Rectal smooth muscle tissue (tissue), 1 donor: ENCODE measurements around the gene CARD14.
"Not testable (repeated sequence)": the region's sequence is repeated elsewhere in the genome, so short reads cannot be mapped to it uniquely, and the experiment has no call there.

Experiments
- H3K27ac ChIP-seq: one replicate; pipeline ENCODE4 v1.7.0; 2013; ENCODE audit warnings: low read depth, low read length, inconsistent platforms
- H3K27me3 ChIP-seq: one replicate; pipeline ENCODE4 v1.7.0; 2013; ENCODE audit warnings: low read length; ENCODE audit not compliant: control insufficient read depth, insufficient read depth
- H3K36me3 ChIP-seq: one replicate; pipeline ENCODE4 v1.7.0; 2013; ENCODE audit warnings: low read length; ENCODE audit not compliant: control insufficient read depth, insufficient read depth
- H3K4me1 ChIP-seq: one replicate; pipeline ENCODE4 v1.7.0; 2013; ENCODE audit warnings: low read length; ENCODE audit not compliant: control insufficient read depth, insufficient read depth
- H3K4me3 ChIP-seq: one replicate; pipeline ENCODE4 v1.7.0; 2013; ENCODE audit warnings: low read length
- H3K9ac ChIP-seq: one replicate; pipeline ENCODE4 v1.7.0; 2013; ENCODE audit warnings: low read length

CARD14 gene

GRCh38 chr17:80195141-80195540, 25.3 kb downstream of the CARD14 start:
- no peak overlapping the region for H3K27ac ChIP-seq
- H3K36me3 ChIP-seq, result no peaks in the 10 kb centered on the region
- no peak overlapping the region for H3K4me3 ChIP-seq
- no peak overlapping the region for H3K9ac ChIP-seq
- H3K27me3 ChIP-seq, result peaks cover 3% of the 10 kb centered on the region
- H3K4me1 ChIP-seq, result no peaks in the 10 kb centered on the region

GRCh38 chr17:80195671-80196529, 26.1 kb downstream of the CARD14 start:
- H3K27ac ChIP-seq, result no peak overlapping the region
- H3K27me3 ChIP-seq, result peaks cover 3% of the 10 kb centered on the region
- H3K4me3 ChIP-seq, result no peak overlapping the region
- H3K4me1 ChIP-seq, result no peaks in the 10 kb centered on the region
- no peak overlapping the region for H3K9ac ChIP-seq
- no peaks in the 10 kb centered on the region for H3K36me3 ChIP-seq

- no peak overlapping the region for H3K27ac ChIP-seq
- H3K4me3 ChIP-seq, result no peak overlapping the region
- H3K4me1 ChIP-seq, result no peaks in the 10 kb centered on the region
- H3K27me3 ChIP-seq, result no peaks in the 10 kb centered on the region
- H3K36me3 ChIP-seq, result no peaks in the 10 kb centered on the region
- H3K9ac ChIP-seq, result no peak overlapping the region
These were observed 26.8 kb downstream of the CARD14 start for GRCh38 chr17:80196652-80197051.

DNA sequence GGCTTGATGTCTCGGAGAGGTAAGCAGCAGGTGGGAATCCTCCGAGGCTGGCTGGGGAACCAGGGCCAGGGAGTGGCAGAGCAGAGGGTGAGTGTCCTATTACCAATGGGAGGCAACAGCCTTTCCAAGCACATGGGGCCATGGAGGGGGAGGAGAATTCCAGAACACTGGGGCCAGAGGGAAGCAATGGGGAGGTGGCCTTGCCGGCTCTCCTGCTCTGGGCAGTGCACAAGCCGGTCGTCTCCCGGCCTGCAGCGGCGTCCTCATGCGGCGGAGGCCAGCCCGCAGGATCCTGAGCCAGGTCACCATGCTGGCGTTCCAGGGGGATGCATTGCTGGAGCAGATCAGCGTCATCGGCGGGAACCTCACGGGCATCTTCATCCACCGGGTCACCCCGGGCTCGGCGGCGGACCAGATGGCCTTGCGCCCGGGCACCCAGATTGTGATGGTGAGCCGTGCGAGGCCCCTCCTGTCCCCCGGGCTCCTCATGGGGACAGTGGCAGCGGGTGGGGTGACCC, 28.4 kb downstream of the CARD14 start:
- no peaks in the 10 kb centered on the region for H3K36me3 ChIP-seq
- H3K27ac ChIP-seq, result no peak overlapping the region
- no peak overlapping the region for H3K9ac ChIP-seq
- no peaks in the 10 kb centered on the region for H3K27me3 ChIP-seq
- H3K4me3 ChIP-seq, result no peak overlapping the region
- H3K4me1 ChIP-seq, result no peaks in the 10 kb centered on the region

GRCh38 chr17:80199295-80199694, 29.5 kb downstream of the CARD14 start:
- H3K27me3 ChIP-seq, H3K27ac ChIP-seq, H3K4me3 ChIP-seq, H3K4me1 ChIP-seq, H3K36me3 ChIP-seq, H3K9ac ChIP-seq: not testable (repeated sequence)

DNA sequence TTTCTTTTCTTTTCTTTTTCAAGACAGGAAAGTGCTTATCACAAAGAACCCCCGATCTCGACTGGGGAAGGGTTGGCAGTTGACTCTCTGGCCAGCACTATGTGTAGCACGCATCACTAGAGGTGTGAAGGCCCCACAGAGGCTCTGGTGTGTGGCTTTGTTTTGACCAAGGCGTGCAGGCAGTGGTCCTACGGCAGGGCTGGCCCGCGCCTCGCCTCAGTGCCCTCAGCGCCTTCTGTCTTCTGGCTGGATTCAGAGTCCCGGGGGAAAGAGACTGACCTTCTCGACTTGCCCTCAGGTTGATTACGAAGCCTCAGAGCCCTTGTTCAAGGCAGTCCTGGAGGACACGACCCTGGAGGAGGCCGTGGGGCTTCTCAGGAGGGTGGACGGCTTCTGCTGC, 31.6 kb downstream of the CARD14 start:
- Histone ChIP-seq H3K9ac (no peak overlapping the region), H3K27ac (no peak overlapping the region), H3K27me3 (no peaks in the 10 kb centered on the region), H3K36me3 (no peaks in the 10 kb centered on the region), H3K4me1 (no peaks in the 10 kb centered on the region), H3K4me3 (no peak overlapping the region)

GRCh38 chr17:80202197-80202596, 32.4 kb downstream of the CARD14 start:
- Histone ChIP-seq H3K36me3 (no peaks in the 10 kb centered on the region), H3K9ac (no peak overlapping the region), H3K4me1 (no peaks in the 10 kb centered on the region), H3K4me3 (no peak overlapping the region), H3K27me3 (no peaks in the 10 kb centered on the region), H3K27ac (no peak overlapping the region)

GRCh38 chr17:80203471-80203963, 33.7 kb downstream of the CARD14 start:
- Histone ChIP-seq H3K36me3 (peaks cover 2% of the 10 kb centered on the region), H3K9ac (no peak overlapping the region), H3K27ac (no peak overlapping the region), H3K4me3 (no peak overlapping the region), H3K4me1 (no peaks in the 10 kb centered on the region), H3K27me3 (no peaks in the 10 kb centered on the region)

GRCh38 chr17:80204626-80205468, 35.0 kb downstream of the CARD14 start:
- Histone ChIP-seq H3K4me3 (no peak overlapping the region), H3K27me3 (no peaks in the 10 kb centered on the region), H3K4me1 (no peaks in the 10 kb centered on the region), H3K9ac (no peak overlapping the region), H3K36me3 (peaks cover 2% of the 10 kb centered on the region), H3K27ac (no peak overlapping the region)

GRCh38 chr17:80205811-80206210, 36.0 kb downstream of the CARD14 start:
- Histone ChIP-seq H3K36me3 (peaks cover 5% of the 10 kb centered on the region), H3K4me1 (no peaks in the 10 kb centered on the region), H3K27me3 (no peaks in the 10 kb centered on the region), H3K27ac (no peak overlapping the region), H3K9ac (no peak overlapping the region), H3K4me3 (no peak overlapping the region)

- H3K27me3 ChIP-seq, result no peaks in the 10 kb centered on the region
- H3K4me3 ChIP-seq, result no peak overlapping the region
- H3K9ac ChIP-seq, result no peak overlapping the region
- H3K4me1 ChIP-seq, result no peaks in the 10 kb centered on the region
- peaks cover 12% of the 10 kb centered on the region for H3K36me3 ChIP-seq
- no peak overlapping the region for H3K27ac ChIP-seq
These were observed 38.2 kb downstream of the CARD14 start for GRCh38 chr17:80208050-80208449.

- Histone ChIP-seq H3K36me3 (peaks cover 12% of the 10 kb centered on the region), H3K4me3 (no peak overlapping the region), H3K27me3 (no peaks in the 10 kb centered on the region), H3K4me1 (no peaks in the 10 kb centered on the region), H3K27ac (no peak overlapping the region), H3K9ac (no peak overlapping the region)
These were observed 39.9 kb downstream of the CARD14 start for GRCh38 chr17:80209765-80210164.
